ENCODE measurements around the gene TGFB3.

The TGFB3 gene

DNA sequence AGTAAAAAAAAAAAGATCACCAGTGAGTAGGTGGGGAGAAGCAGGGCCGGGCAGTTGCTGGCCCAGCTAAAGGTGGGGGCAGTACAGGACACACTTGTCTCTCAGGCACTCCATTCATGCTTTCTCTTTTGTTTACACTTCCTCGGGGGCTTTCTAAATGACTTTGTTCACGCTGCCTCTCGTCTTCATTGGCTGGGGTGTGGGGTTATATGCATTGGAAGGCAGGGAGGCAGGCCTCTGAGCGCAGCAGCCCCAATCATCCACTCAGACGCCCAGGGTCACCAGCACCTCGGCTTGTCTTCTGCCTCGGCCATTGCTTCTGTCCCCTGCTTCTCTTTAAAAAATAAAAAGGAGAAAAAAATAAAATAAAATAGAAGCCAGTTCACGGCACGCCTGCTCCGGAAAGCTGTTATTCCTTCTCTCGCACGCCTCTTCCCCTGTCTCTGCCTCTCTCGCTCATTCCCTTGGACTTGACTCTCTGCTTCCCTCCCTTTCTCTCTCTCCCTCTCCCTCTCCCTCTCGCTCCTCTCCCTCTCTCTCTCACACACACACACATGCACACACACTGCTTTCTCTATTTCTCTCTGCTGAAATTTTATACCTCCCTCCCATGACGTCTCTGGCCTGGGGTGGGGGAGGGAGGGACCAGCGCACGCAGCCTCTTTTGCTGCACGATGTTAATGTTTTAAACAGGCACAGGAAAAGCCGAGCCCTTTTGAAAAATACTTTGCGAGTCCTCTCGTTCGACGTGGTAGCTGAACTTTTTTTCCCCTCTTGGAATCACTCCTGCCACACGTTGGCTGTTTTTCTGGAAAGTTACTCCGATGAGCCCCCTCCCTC, at the start of gene TGFB3:
Gene TGFB3 (minus strand): TSS at position 570 of the 840 bp plus-strand sequence. CDS start 1,102 bp downstream, outside the sequence.
- H3K4me3 ChIP-seq (ENCODE audit: low read depth, low read length): peak within 1 kb of the TSS; percentile 72
- TF ChIP-seq, protein P1, sequence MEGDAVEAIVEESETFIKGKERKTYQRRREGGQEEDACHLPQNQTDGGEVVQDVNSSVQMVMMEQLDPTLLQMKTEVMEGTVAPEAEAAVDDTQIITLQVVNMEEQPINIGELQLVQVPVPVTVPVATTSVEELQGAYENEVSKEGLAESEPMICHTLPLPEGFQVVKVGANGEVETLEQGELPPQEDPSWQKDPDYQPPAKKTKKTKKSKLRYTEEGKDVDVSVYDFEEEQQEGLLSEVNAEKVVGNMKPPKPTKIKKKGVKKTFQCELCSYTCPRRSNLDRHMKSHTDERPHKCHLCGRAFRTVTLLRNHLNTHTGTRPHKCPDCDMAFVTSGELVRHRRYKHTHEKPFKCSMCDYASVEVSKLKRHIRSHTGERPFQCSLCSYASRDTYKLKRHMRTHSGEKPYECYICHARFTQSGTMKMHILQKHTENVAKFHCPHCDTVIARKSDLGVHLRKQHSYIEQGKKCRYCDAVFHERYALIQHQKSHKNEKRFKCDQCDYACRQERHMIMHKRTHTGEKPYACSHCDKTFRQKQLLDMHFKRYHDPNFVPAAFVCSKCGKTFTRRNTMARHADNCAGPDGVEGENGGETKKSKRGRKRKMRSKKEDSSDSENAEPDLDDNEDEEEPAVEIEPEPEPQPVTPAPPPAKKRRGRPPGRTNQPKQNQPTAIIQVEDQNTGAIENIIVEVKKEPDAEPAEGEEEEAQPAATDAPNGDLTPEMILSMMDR (IDR thresholded peaks at IDR 0.05; ENCODE audit: low read depth, low read length): no peak

DNA sequence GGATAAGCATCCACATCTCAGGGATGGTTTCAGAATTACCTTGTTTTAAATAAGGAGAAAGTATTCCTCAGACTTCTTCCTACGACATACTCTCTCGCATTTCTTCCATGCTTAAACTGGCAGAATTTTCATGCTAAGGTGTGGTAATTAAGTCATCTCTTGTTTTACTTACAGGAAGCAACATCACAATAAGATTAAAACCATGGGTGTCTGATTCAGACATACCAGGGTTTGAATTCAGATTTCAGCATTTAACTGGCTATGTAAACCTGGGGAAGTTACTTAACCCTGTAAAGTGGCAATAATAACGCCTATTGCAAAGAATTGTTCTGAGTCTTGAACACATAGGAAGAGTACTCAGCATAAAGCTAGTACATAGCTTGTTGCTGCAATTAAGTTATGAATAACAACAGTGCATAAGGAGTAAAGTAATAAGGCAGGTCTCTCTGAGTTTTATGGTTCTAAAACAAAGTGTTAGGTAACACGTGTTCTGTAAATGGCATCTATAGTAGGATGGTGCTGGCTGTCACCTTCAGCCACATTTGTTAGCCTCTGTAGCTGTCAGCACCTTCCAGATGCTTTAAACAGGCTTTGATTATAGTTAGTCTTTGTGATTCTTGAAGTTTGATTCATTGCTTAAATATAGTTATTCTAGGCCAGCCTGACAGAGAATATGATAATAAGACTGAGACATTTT, 42.6 kb upstream of the TGFB3 start:
- no peak overlapping the region for H3K4me3 ChIP-seq (ENCODE audit: low read depth, low read length)
- TF ChIP-seq, protein P1 (IDR thresholded peaks at IDR 0.05; ENCODE audit: low read depth, low read length): no peak

DNA sequence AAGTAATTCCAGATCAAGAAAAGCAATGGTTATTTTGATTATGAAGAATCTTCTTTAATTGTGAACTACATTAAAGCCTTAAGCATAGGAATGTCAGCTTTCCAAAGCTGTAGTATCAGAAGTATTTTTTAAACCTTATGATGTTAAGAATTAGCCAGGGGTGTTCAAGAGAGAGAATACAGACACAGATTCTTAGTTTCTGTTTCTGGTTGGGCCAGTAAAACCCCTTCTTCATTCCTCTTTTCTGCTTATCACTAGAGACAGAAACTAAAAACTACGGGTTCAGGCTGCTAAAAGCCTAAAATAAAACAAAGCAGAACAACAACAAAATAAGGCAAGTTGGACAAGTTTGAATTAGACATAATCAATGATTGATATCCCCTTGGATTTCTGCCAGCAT, 42.0 kb upstream of the TGFB3 start:
- H3K4me3 ChIP-seq (ENCODE audit: low read depth, low read length): no peak overlapping the region
- TF ChIP-seq, protein P1 (IDR thresholded peaks at IDR 0.05; ENCODE audit: low read depth, low read length): no peak

DNA sequence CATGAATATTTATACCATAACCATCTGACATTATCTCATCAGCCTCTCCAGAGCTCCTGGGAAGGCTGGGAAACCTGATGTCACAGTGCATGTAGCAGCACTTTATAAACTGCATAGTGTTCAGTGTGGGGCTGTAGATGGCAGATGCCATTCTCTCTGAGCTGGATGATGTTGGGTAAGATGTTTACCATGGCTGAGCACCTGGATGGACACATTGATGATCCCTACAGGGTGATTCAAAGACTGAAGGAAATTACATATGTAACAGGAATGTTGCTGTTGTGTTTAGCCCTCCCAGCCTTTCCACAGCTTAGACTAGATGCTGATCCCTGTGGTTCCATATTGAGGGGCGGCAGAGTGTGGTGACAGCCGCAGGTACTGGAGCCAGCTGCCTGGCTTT, 41.2 kb upstream of the TGFB3 start:
- TF ChIP-seq, protein P1 (IDR thresholded peaks at IDR 0.05; ENCODE audit: low read depth, low read length): no peak
- no peak overlapping the region for H3K4me3 ChIP-seq (ENCODE audit: low read depth, low read length)

DNA sequence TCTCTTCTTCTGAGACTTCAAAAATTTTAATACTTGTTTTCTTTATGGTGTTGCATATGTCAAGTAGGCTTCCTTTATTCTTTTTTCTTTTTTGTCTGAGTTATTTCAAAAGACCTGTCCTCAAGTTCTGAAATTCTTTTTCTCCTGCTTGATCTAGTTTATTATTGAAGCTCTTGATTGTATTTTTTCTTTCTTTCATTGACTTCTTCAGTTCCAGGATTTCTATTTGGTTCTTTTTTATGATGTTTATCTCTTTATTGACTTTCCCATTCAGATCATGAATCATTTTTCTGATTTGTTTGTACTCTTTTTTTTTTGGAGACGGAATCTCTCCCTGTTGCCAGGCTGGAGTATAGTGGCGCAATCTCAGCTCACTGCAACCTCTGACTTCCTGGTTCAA, 37.9 kb upstream of the TGFB3 start:
- TF ChIP-seq, protein P1 (IDR thresholded peaks at IDR 0.05; ENCODE audit: low read depth, low read length): no peak
- no peak overlapping the region for H3K4me3 ChIP-seq (ENCODE audit: low read depth, low read length)

DNA sequence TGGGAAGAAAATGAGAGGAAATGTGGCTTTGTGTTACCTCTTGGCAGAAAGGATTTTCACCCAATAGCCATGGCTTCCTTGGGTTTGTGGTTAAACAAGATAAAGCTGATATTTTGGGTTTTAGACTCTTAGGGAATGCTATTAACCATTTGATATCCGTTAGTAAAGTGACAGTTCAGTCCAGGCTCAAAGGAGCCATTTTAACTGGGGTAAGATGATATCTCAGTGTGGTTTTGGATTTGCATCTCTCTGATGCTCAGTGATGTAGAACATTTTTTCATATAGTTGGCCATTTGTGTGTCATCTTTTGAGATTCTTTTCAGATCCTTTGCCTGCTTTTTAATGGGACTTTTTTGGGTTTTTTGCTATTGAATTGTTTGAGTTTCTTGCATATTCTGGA, 33.9 kb upstream of the TGFB3 start:
- TF ChIP-seq, protein P1 (IDR thresholded peaks at IDR 0.05; ENCODE audit: low read depth, low read length): no peak
- H3K4me3 ChIP-seq (ENCODE audit: low read depth, low read length): no peak overlapping the region

DNA sequence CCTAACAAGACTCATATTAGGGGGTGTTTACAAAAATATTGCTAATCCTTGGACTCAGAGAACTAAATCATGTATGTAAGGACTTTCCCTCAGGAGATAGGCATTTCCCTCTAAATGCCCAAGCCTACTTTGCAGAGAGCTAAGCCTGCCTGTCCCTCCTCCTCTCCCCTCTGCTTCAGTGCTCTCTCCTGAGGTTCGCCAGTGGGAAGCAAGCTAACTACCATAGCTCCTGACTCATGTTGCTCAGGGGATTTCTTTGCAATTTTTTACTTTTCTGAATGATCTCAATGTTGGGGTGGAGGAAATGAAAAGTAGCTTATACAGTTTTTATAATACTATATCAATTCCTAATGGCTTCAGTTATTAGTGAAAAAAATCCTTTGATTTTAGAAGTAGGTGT, 33.4 kb upstream of the TGFB3 start:
- TF ChIP-seq, protein P1 (IDR thresholded peaks at IDR 0.05; ENCODE audit: low read depth, low read length): no peak
- H3K4me3 ChIP-seq (ENCODE audit: low read depth, low read length): no peak overlapping the region
